Measurements from ENCODE around the gene DUS1L. TPM values are rescaled to one million over a fixed set of nuclear protein-coding genes. Genes with fewer than 3 reads are reported as not detected.

DUS1L gene
- 63.3 and 68.3 TPM in 2 replicates for total RNA-seq

DNA sequence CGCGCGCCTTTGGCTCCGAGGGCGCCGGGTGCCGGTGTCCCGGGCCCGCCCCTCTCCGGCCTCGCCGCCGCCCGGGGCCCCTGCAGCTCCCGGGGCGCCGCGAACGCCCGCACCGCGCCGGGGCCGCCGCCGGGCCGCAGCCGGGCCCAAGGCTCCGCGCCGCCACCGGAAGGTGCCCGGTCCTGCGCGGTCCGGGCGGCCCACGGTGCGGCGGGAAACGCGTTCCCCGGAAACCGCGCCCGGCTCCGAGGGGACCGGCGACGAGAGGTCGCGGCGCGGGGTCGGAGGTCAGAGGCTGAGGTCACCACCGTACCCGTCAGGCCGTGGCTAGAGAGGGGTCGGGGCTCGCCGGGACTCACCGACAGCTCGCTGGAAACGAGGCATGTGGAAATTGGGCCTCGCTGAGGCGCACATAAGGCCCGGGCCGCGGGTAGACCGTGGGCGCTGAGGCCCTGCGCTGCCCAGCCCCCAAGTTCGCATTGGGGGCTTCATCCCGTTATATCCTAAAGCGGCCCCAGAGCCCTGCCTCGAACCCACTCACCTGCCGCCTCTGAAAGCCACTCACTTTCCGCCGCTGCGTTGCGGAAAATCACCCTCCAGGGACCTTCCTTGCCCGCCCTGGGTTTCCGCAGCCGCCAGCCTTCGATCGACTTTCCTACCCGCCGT lies at the start of gene DUS1L:
TSS of gene DUS1L (minus strand) at position 167 of the 666 bp plus-strand sequence. CDS start 745 bp downstream, outside the sequence.

DNA sequence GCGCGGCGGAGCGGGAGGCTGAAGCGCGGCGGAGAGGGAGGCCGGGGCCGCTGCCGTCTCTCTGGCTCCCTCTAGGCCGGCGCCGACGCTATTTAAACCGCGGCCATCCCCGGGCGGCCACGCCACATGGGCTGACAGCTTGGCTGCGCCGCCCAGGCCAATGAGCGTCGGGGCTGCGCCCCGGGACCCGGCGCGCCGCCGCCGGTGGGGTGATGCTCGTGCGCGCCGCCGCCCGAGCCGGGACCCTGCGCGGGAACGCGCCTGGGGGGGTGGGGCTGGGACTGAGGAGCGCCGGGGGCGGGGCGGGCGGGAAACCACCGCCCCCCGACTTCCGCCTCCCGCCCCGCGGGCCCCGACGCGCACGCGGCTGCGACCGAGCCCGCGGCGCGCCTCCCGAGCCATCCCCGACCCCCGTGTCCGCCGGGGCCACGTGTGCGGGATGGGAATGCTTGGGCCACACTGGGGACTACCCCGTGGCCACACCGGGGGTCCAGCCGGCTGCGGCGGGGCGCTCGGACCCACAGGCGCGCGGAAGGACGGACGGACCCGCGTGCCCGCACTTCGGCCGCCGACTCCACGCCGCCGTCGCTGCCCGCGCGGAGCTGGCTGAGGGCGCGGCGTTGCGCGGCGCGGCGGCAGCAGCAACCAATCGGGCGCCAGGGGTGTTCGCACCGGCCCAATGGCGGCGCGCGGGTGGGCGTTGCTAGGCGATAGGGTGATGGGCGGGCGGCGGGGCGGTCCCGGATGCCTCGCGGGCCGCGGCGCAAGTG lies 32.8 kb upstream of the DUS1L start, which contains the start of gene FASN:
TSS of gene FASN (minus strand) at position 68 of the 770 bp plus-strand sequence. CDS start 1,791 bp downstream, outside the sequence.

DNA sequence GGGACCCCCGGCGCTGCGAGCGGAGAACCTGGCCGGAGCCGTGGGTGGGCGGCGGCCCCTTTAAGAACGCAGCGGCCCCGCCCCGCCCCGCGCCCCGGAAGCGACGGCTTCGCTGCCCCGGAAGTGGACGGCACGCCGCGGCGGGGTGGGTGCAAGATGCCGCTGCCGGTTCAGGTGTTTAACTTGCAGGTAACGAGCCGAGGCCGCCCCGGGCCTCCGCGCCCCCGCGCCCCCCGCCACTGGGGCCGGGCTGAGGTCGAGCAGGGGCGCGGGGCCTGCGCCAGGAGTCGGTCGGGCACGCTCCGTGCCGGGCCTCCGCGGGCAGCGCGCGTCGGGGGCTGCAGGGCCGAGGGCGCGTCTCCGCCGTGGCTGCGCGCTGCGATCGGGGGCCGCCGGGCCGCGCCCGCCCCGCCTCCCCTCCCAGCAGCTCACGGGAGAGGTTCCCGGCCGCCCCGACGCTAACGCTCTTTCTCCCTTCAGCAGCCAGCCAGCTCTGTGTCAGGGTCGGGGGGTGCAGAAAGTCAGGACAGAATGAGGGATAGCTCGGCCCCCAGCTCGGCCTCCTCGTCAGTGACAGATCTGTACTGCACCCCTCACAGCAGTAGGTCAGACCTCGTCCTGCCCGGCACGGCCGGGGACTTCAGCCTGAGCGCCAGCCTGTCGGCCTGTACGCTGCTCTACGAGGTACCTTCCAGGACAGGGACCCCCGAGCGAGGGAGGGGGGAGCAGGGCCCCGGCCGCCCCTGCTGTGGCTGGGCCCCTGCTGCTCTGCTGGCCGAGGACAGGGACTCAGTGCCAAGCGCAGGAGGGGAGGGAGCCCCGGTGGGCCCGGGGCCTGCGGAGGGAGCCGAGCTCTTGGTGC lies 13.6 kb downstream of the DUS1L start, which contains the start of the genes GPS1 and RFNG:
TSS of gene GPS1 (plus strand) at position 123 of the 862 bp plus-strand sequence. CDS start at position 157, 34 bp downstream.
TSS of gene RFNG (minus strand) at position 36 of the 862 bp plus-strand sequence. CDS start 45 bp downstream, outside the sequence.

DNA sequence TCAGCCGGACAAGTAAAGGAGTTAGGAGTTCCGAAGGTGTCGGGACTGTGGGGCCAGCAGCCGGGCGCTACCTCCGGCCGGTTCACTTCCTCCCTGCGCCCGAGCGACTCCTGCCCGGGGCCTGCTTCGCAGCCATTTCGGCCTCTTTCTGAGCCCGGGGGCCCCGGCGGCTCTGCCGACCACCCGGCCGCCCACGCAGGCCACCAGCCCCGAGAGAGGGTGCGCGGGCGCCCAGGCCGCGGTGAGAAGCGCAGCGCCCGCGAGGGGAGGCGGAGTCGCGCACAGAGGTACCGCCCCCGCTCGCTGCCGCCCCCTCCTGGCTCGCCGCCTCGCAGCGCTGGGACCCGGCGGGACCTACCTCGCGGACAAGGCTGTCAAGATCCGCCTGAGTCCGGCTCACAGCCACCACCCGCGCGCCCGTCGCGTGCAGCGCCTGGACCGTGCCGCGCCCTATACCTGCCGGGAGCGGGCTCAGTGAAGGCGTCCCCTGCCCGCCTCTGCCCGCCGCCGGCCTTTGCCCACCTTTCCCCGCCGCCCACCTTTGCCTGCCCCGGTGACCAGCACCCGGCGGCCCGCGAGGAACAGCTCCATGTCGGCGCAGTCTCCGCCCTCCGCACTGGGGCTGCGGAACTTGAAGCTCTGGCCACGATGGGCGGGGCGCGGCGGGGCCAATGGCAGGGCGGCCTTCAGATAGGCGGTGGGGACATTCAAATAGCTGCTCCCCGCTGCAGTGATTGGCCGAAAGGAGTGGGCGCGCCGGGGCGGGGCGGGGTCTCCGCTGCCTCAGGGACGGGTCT lies 28.3 kb downstream of the DUS1L start, which contains the start of gene DCXR:
TSS of gene DCXR (minus strand) at position 606 of the 797 bp plus-strand sequence. CDS start at position 591, 15 bp downstream.

DNA sequence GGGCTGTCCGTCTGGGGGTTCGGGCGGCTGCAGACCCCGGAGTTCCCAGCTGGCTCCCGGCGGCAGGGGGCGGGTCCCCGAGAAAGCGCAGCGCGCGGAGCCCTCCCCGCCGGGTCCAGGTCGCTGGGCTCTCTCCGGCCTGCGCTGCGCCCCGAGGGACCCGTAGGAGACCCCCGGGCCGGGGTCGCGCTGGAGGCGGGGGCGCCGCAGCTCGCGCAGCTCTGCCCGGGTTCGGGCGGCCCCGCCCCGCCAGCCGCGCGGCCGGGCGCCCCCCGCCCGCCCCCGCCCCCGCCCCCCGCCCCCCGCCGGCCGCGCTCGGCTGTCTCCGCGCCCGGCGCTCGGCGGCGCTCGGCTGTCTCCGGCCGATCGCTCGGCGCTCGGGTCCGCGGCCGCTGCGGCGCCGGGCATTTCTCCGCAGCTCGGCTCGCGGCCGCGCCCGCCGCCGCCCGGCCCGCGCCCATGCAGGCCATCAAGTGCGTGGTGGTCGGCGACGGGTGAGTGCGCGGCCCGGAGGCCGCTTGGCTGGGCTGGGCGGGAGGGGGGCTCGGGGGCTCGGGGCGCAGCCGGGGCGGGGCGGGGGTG lies 34.2 kb downstream of the DUS1L start, which contains the start of gene RAC3:
TSS of gene RAC3 (plus strand) at position 376 of the 582 bp plus-strand sequence. CDS start at position 460, 84 bp downstream.

DNA sequence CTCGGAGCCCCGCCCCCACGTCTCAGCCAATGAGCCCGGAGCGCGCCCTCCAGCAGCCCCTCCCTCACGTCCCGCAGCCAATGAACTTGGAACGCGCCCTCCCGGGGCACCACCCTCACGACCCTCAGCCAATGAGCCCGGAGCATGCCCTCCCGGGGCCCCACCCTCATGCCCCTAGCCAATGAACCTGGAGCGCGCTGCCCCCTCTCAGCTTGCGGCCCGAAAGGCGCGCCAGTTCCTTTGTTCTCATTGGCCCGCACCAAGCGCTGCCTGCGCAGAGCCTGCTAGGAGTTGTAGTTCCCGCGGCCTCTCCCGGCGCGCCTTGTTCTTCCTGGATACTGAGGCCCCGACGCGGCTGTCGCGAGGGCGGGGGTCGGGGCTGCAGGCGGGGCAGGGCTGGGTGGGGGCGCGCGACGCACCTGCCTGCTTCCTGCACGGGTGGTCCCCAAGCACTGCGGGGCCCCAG lies 42.6 kb downstream of the DUS1L start, which contains the start of gene LRRC45:
TSS of gene LRRC45 (plus strand) at position 325 of the 466 bp plus-strand sequence. CDS start 339 bp downstream, outside the sequence.

DNA sequence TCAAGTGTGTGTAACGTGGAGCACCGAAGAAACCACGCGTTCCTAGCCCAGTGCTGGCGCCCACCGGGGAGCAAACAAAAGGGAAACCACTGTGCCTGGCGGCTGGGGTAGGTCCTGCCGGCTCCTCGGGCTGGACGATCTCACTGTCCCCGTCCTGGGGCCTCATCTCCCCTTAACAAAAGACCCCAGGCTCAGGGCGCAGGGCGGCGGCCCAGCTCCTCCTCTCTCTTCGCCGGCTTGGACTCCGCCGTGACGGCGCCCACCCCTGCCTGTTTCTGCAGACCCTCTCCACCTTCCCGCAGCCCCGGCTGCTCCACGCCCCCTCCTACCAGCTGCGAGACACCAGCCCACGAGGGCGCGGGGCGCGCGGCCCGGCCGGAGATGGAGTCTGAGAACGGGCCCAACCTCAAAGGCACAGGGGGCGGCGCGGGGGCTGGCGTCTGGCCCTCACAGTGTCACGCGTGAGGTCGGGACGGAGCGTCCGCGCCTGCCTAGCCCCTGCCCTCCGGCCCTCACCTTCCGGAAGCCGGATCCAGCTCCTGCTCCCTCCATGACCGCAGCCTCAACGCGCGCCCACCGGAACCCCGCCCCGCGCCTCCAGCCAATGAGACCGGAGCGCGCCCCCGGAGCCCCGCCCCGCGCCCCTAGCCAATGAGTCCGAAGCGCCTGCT lies 43.2 kb downstream of the DUS1L start, which contains the start of gene CENPX:
TSS of gene CENPX (minus strand) at position 569 of the 671 bp plus-strand sequence. CDS start at position 552, 17 bp downstream.

Other genes starting within 250 kb of the DUS1L start
- gene MCRIP1, start 232.5 kb downstream of the DUS1L start, total RNA-seq = 91.2 and 156 TPM in 2 replicates
- gene PPP1R27, start 230.8 kb downstream of the DUS1L start, total RNA-seq = not detected in 2 replicates
- 991 and 1,042 TPM in 2 replicates for gene P4HB, start 205.3 kb downstream of the DUS1L start, total RNA-seq
- gene ARHGDIA, start 194.5 kb downstream of the DUS1L start, total RNA-seq = 215 and 257 TPM in 2 replicates
- gene ALYREF, start 174.2 kb downstream of the DUS1L start, total RNA-seq = 155 and 174 TPM in 2 replicates
- 106 and 139 TPM in 2 replicates for gene ANAPC11, start 174.1 kb downstream of the DUS1L start, total RNA-seq
- gene NPB, start 163.6 kb downstream of the DUS1L start, total RNA-seq = 0.65 TPM in 1 of 2 replicates, not detected in the other
- gene PCYT2, start 154.4 kb downstream of the DUS1L start, total RNA-seq = 26.5 and 45.9 TPM in 2 replicates
- gene SIRT7, start 147.6 kb downstream of the DUS1L start, total RNA-seq = 16.0 and 18.0 TPM in 2 replicates
- 21.9 and 24.7 TPM in 2 replicates for gene MAFG, start 138.1 kb downstream of the DUS1L start, total RNA-seq
- gene PYCR1, start 128.5 kb downstream of the DUS1L start, total RNA-seq = 90.8 and 128 TPM in 2 replicates
- gene MYADML2, start 118.6 kb downstream of the DUS1L start, total RNA-seq = not detected in 2 replicates
- under 0.01 and 0.76 TPM in 2 replicates for gene NOTUM, start 104.6 kb downstream of the DUS1L start, total RNA-seq
- 21.7 and 31.4 TPM in 2 replicates for gene ASPSCR1, start 88.2 kb downstream of the DUS1L start, total RNA-seq
- 33.0 and 45.1 TPM in 2 replicates for gene CENPX, start 42.9 kb downstream of the DUS1L start, total RNA-seq
- gene LRRC45, start 42.5 kb downstream of the DUS1L start, total RNA-seq = 13.9 and 17.3 TPM in 2 replicates
- 17.0 and 36.3 TPM in 2 replicates for gene RAC3, start 34.1 kb downstream of the DUS1L start, total RNA-seq
- 40.1 and 43.4 TPM in 2 replicates for gene DCXR, start 28.1 kb downstream of the DUS1L start, total RNA-seq
- 22.4 and 45.7 TPM in 2 replicates for gene RFNG, start 14.0 kb downstream of the DUS1L start, total RNA-seq
- gene GPS1, start 13.9 kb downstream of the DUS1L start, total RNA-seq = 116 and 131 TPM in 2 replicates
- gene FASN, start 32.4 kb upstream of the DUS1L start, total RNA-seq = 92.1 and 158 TPM in 2 replicates
- 12.1 and 14.3 TPM in 2 replicates for gene CCDC57, start 147.0 kb upstream of the DUS1L start, total RNA-seq
- gene SLC16A3, start 163.2 kb upstream of the DUS1L start, total RNA-seq = 121 and 194 TPM in 2 replicates
- gene CSNK1D, start 207.9 kb upstream of the DUS1L start, total RNA-seq = 81.9 and 85.3 TPM in 2 replicates